WTC11 (cell line): ENCODE results near the gene FANCC.

ENCODE experiments used
- CREB1 ChIP-seq: sonication (generic); formaldehyde crosslinking; IDR thresholded peaks from 2 replicates; pipeline ENCODE4 v1.8.0; 2023; ENCODE audit warnings: mild to moderate bottlenecking, missing genetic modification reagents
- PRRX2 ChIP-seq: fragments of 250-450 bp; sonication (Bioruptor Pico); IDR thresholded peaks from 2 replicates; pipeline ENCODE4 v1.8.0; 2021; ENCODE audit warnings: mild to moderate bottlenecking
- SMAD3 ChIP-seq: sonication (generic); formaldehyde crosslinking; IDR thresholded peaks from 2 replicates; pipeline ENCODE4 v1.8.0; 2022; ENCODE audit warnings: missing genetic modification reagents, mild to moderate bottlenecking, borderline replicate concordance
- ZNF416 ChIP-seq: fragments of 250-450 bp; sonication (Bioruptor Pico); IDR thresholded peaks from 2 replicates; pipeline ENCODE4 v1.9.0; 2021; ENCODE audit warnings: mild to moderate bottlenecking, inconsistent platforms
- TF ChIP-seq, protein P1 (sequence below): fragments of 200-600 bp; IDR thresholded peaks from 2 replicates; pipeline ENCODE4 v1.8.0; 2022; ENCODE audit warnings: antibody characterized with exemption
- TF ChIP-seq, protein P2 (sequence below): sonication (generic); formaldehyde crosslinking; conservative IDR thresholded peaks from 2 replicates; pipeline ENCODE4 v1.8.1; 2022; ENCODE audit warnings: mild to moderate bottlenecking, missing genetic modification reagents
- TF ChIP-seq, protein P3 (sequence below): sonication (generic); formaldehyde crosslinking; IDR thresholded peaks from 2 replicates; pipeline ENCODE4 v1.8.0; 2023; ENCODE audit warnings: missing genetic modification reagents, mild to moderate bottlenecking, borderline replicate concordance
- TF ChIP-seq, protein P4 (sequence below): sonication (generic); formaldehyde crosslinking; IDR thresholded peaks from 2 replicates; pipeline ENCODE4 v1.8.0; 2022; ENCODE audit warnings: mild to moderate bottlenecking, missing genetic modification reagents

GRCh38 chr9:95060234-95060633 is 257.3 kb downstream of the FANCC start:
- TF ChIP-seq, protein P1, sequence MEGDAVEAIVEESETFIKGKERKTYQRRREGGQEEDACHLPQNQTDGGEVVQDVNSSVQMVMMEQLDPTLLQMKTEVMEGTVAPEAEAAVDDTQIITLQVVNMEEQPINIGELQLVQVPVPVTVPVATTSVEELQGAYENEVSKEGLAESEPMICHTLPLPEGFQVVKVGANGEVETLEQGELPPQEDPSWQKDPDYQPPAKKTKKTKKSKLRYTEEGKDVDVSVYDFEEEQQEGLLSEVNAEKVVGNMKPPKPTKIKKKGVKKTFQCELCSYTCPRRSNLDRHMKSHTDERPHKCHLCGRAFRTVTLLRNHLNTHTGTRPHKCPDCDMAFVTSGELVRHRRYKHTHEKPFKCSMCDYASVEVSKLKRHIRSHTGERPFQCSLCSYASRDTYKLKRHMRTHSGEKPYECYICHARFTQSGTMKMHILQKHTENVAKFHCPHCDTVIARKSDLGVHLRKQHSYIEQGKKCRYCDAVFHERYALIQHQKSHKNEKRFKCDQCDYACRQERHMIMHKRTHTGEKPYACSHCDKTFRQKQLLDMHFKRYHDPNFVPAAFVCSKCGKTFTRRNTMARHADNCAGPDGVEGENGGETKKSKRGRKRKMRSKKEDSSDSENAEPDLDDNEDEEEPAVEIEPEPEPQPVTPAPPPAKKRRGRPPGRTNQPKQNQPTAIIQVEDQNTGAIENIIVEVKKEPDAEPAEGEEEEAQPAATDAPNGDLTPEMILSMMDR = no peak
- TF ChIP-seq, protein P2, sequence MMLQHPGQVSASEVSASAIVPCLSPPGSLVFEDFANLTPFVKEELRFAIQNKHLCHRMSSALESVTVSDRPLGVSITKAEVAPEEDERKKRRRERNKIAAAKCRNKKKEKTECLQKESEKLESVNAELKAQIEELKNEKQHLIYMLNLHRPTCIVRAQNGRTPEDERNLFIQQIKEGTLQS (CRISPR knock-in tag) = no peak
- TF ChIP-seq, protein P3, sequence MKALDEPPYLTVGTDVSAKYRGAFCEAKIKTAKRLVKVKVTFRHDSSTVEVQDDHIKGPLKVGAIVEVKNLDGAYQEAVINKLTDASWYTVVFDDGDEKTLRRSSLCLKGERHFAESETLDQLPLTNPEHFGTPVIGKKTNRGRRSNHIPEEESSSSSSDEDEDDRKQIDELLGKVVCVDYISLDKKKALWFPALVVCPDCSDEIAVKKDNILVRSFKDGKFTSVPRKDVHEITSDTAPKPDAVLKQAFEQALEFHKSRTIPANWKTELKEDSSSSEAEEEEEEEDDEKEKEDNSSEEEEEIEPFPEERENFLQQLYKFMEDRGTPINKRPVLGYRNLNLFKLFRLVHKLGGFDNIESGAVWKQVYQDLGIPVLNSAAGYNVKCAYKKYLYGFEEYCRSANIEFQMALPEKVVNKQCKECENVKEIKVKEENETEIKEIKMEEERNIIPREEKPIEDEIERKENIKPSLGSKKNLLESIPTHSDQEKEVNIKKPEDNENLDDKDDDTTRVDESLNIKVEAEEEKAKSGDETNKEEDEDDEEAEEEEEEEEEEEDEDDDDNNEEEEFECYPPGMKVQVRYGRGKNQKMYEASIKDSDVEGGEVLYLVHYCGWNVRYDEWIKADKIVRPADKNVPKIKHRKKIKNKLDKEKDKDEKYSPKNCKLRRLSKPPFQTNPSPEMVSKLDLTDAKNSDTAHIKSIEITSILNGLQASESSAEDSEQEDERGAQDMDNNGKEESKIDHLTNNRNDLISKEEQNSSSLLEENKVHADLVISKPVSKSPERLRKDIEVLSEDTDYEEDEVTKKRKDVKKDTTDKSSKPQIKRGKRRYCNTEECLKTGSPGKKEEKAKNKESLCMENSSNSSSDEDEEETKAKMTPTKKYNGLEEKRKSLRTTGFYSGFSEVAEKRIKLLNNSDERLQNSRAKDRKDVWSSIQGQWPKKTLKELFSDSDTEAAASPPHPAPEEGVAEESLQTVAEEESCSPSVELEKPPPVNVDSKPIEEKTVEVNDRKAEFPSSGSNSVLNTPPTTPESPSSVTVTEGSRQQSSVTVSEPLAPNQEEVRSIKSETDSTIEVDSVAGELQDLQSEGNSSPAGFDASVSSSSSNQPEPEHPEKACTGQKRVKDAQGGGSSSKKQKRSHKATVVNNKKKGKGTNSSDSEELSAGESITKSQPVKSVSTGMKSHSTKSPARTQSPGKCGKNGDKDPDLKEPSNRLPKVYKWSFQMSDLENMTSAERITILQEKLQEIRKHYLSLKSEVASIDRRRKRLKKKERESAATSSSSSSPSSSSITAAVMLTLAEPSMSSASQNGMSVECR = no peak
- TF ChIP-seq CREB1 (CRISPR knock-in tag) = no peak
- no peak for TF ChIP-seq ZNF416 (CRISPR knock-in tag)
- TF ChIP-seq SMAD3 (CRISPR knock-in tag) = no peak
- no peak for TF ChIP-seq PRRX2 (CRISPR knock-in tag)
- TF ChIP-seq, protein P4, sequence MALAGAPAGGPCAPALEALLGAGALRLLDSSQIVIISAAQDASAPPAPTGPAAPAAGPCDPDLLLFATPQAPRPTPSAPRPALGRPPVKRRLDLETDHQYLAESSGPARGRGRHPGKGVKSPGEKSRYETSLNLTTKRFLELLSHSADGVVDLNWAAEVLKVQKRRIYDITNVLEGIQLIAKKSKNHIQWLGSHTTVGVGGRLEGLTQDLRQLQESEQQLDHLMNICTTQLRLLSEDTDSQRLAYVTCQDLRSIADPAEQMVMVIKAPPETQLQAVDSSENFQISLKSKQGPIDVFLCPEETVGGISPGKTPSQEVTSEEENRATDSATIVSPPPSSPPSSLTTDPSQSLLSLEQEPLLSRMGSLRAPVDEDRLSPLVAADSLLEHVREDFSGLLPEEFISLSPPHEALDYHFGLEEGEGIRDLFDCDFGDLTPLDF (CRISPR knock-in tag) = no peak
